Stimulated activated CD8-positive, alpha-beta memory T cell treated with anti-CD3 and anti-CD28 coated beads, Interleukin-7, amount 100 ng/mL, for 4 hours (primary cell): ENCODE data around the gene DOK5.
A peak's percentile ranks its signal among the peaks of the same experiment; 100 is the strongest.

ENCODE experiments used
- DNase-seq, 2 donors: peaks; one replicate each; pipeline ENCODE4 v3.0.0-alpha.2; 2020; ENCODE audit warnings: low read depth in 2 of 2

DOK5 gene

DNA sequence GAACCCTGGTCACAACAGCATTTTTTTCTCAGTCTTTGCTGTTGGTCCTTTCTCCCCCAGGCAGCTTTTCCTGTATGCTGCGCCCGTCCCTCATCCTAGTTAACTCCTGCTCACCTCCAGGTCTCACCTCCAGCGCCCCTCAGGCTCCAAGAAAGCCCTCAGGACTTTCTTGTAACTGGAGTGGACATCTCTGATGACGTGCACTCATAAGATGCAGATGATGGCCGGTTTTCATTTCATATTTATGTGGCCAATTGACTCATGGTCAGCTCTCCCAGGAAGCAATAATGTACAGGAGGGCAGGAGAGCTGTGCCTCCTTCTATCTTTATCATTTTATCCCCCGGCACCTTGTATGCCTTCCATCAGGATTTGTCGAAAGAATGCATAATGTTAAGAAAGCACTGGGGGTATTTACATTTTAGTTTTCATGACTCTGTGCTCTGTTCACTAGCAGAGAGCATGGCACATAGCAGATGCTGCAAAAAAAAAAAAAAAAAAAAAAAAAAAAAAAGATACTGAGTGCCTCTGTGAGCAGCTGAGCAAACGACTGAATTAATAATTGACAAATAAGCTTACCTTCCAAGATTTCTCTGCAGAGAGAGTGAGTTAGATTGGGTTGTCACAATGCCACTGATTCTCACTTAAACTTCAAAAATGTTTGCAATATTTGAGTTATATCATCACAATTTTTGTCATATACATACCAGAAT, 170.2 kb downstream of the DOK5 start:
- DNase-seq = no peak

GRCh38 chr20:54646156-54646517, 170.7 kb downstream of the DOK5 start:
- no peak for DNase-seq

GRCh38 chr20:54648421-54649142, 173.2 kb downstream of the DOK5 start:
- DNase-seq = no peak

GRCh38 chr20:54649511-54649962, 174.1 kb downstream of the DOK5 start:
- DNase-seq = peak; percentile 14 to 31

DNA sequence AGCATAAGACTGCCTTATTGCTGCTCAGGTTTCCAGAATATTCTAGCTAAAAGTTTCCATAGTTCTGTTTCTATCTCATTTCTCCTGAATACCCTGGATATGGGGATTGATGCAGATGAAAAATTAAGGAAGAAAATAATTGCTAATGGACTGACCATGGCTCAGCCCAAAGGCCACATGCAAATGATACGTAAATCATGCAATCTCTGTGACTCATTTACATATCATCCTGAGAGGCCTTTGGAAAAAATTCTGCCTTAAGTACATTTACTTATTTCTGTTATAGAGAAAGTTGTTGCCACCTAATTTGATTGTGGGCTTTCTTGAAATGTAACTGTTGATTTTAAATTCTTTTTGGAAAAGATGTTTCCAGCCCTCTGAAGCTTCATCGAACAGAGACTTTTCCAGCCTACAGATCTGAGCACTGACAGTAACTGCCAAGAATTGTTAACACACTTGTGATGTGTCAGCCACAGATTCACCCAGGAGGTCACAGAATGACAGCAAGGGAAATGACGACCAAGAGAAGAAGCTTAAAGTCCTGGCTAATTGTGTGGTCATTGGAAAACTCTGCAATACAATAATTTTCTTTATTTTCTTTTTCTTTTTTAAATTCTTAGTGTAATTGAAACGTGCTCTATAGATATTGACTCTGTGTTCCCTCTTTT, 174.8 kb downstream of the DOK5 start:
- no peak for DNase-seq

- no peak for DNase-seq
These were observed 175.9 kb downstream of the DOK5 start for GRCh38 chr20:54651252-54651651.

GRCh38 chr20:54654450-54654849, 179.1 kb downstream of the DOK5 start:
- DNase-seq = no peak

DNA sequence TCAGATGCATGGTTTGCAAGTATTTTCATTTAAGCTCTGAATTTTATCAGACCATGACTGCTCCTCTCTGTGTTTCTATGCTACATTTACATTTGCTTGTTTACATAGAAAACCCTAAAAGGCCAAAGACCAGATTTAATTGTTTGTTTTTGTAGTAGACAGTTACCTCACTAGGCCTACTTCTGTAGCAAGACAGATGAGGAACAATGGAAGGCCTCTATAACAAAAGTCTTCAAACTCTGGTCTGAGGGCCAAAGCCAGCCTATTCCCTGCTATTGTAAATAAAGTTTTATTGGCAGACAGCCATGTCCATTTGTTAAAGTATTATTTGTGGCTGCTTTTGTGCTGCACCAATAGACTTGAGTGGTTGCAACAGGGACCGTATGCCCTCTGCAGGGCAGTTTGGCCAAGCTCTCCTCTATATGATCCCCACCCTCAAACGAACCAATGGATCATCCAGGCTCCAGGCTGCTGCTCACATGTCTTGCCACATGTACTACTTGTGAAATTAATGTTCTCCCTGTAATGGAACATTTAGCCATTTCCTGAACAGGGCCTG, 182.0 kb downstream of the DOK5 start:
- DNase-seq = no peak

GRCh38 chr20:54658525-54658924, 183.1 kb downstream of the DOK5 start:
- DNase-seq = no peak

DNA sequence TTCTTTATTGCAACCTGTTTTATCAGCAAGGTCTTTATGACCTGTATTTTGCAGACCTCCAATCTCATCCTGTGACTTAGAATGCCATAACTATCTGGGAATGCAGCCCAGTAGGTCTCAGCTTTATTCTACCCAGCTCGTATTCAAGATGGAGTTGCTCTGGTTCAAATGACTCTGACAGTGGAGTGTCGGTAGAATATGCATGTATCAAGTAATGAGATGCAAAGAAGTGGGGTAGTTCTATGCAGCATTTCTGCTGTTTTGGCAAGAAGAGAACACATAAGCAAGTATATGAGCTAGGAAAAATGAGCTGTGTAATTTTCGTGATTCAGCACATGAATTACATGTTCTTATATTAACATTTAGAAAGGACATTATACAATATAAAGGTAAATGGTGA, 185.9 kb downstream of the DOK5 start:
- no peak for DNase-seq

- no peak for DNase-seq
These were observed 186.6 kb downstream of the DOK5 start for GRCh38 chr20:54661880-54662465.

DNA sequence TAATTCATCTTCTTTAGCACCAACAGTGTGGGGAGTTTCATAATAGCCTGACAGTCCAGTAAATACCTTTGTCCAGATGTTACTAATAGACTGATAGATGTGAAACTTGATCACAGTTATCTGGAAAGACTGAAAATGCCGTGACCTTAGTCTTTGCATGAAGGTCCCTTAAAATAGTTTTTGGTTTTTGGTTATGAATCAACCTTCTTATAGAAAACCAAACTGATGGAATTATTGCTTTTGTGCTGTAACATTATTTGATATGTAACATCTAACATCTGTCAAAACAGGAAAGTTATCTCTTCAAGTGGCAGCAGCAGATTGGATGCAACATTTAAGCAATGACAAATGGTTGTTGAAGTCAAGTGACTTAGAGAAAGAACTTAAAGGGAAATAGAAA, 190.4 kb downstream of the DOK5 start:
- DNase-seq = no peak

DNA sequence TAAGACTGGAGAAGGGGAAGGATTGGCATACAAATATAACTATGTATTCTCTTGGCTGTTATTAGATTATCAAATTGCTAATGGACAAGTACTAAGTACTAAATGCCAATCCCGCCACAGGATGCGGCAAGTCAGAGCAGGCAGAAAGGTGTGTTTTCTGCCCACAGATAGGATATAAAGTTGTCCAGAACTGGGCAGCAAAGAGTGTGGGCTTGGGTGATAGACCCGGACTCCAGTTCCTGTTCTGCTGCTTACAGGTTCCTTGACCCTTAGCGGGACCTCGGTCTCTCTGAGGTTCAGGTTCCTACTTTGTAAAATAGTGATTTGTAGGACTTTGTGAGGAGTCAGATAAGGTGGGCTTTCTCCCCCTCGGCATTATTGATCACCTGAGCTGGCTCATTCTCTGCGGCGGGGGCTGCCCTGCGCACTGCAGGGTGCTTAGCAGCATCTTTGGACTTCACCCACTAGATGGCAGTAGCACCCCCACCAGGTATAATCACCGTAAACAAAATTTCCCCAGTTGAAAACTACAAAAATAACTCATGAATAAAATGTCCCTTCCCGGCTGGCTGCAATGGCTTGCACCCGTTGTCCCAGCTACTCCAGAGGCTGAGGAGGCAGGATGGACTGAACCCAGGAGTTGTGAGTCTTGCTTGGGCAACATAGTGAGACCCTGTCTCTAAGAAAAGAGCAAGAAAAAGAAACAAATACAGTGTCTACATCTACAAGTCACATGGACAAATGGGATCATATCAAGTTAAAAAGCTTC, 193.1 kb downstream of the DOK5 start:
- DNase-seq = no peak

DNA sequence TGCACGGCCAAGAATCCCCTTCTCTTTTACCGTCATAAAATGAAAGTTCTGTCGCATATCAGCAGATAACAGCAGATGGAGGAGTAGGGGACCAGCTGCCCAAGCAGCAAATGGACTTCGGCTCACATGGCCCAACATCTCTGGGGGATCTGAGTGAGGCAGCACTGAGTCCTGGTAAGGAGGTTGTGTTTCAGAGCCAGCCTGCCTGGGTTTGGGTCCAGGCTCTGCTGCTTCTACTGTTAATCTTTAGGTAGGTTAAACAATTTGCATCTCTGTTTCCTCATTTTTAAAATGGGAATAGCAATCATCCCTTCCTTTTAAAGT, 193.6 kb downstream of the DOK5 start:
- no peak for DNase-seq

DNA sequence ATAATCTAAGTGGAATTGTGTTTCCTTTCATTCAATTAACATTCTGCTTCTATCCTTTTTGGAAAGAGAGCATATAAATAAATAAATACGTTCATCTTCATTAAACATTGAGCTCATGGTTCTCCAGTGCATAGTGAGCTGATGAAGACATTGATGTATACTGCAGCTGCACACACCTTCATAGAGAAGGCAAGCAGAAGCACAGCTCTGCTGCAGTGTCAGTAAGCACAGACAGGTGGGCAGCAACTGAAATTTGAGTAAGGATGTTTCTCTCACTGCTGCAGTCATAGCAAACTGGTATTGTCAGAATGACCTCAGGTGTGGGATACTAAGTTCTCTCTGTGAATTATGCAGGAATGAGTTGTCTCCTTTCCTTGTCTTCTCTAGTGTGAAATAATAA, 202.9 kb downstream of the DOK5 start:
- DNase-seq = no peak

DNA sequence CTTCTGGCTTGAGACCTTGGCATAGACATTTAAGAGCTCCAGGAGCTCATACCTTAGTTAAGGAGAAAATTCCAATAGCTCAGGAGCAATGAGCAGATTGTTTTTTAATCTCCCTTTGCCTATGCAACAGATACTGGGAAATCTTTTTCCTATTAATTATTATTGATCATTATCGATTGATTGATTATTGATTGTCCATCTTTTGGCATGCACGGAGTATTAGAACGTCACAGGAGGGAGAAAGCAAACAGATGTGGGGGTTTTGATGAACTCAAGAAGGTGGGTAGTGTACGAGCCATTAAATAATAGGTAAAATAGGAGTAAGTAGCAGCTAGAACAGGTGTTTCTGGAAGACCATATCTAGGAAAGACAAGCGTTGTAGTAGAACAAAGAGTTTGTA, 205.0 kb downstream of the DOK5 start:
- no peak for DNase-seq

DNA sequence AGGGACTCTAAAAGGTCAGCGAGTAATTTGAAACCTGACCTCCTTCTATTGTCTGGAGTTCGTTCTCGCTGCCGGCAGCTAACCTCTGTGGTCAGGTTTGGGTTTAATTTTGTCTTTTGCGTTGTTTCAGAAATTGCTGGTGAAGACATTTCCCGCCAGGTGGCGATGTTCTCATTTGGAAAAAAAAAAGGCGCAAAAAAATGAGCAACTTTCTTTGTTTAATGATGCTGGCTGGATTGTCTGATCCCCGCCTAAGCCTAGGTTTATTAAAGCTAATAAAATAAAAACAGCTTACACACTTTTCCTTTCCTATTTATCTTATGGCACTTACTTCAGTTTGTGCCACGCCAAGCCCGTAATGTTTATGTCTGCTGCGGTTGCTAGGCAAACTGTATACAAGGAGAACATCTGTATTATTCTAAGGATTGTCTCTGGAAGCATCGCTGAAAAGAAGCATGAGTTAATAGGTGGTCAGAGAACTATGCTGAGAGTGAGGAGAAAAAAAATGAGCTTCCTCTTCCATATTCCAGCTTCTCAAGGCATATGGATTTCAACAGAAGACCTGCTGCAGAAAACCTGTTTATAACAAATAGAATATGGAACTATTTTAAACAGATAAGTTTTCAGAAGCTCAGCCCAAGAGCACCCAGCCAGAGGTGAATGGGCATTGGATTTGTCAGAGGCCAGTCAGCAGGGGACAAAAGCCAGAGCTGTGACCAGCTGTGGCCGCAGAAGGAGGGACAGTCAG, 205.7 kb downstream of the DOK5 start:
- no peak for DNase-seq

DNA sequence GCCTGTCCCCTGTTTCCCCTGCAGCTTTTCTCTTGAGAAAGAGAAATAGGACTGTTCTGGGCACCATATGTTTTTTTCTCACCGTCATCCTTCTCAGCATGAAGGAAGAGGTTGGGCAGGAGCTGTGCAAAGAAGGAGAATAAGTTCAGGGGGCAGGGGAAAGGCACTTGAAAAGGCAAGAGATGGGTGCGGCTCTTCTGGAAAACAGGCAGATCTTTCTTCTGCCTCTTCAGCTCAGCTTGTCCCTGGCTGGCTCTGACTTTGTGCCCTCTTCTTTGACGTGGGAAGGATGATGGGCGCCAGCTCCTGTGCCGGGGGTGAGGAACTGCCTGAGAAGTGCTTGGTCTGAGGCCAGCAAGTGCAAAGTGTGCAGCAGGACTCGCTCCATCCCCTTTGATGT, 206.5 kb downstream of the DOK5 start:
- no peak for DNase-seq

DNA sequence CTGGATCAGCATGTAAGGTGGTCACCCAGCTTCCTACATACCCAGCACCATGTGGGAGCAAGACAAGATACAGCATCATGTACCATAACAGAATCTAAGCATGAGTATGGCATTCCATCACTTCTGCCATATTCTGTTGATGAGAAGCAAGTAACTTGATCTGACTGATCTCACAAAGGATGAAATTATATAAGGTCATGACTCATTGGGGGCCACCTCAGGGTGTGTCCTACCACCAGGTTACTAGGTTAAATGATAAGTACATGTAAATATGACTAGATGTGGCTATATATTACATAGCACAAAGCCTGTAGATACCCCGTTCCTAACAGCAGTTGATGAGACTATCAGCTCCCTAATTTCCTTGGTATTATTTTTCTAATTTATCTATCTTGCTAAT, 213.1 kb downstream of the DOK5 start:
- no peak for DNase-seq

DNA sequence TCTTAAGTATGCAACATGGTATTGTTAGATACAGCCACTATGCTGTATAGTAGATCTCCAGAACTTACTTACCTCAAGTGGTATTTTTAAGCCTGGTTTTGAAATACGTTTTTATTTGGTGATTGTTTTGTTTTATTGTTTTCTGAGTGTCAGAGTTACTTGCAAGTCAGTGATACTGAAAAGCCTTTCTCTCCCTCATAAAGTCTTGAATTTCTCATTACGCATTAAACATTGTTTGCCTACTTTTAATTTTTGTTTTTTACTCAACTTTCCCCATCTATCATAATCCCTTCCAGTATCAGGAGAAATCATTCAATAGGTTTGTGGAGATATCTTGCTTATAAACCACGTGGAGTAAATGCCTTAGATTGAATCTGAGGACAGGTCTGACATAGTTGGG, 214.9 kb downstream of the DOK5 start:
- no peak for DNase-seq

- DNase-seq = no peak
These were observed 215.9 kb downstream of the DOK5 start for GRCh38 chr20:54691327-54691726.
